Tibial nerve (tissue), 4 donors: ENCODE results near the gene ATP11A. TPM values are rescaled to one million over a fixed set of nuclear protein-coding genes. Genes with fewer than 3 reads are reported as not detected.

ENCODE experiments used
- DNase-seq, 2 donors: peaks; one replicate each; pipeline ENCODE4 v3.0.0-alpha.2; 2019; ENCODE audit warnings: low spot score in 2 of 2
- H3K27ac ChIP-seq, 4 donors: fragments of 200-600 bp; sonication (generic) in 3 of 4; one replicate each; pipeline ENCODE4 v1.5.1; 2017 to 2019; ENCODE audit warnings: mild to moderate bottlenecking in 1 of 4
- H3K27me3 ChIP-seq, 2 donors: fragments of 200-600 bp; sonication (generic) in 1 of 2; one replicate each; pipeline versions ENCODE4 v1.5.1 to v1.6.0; 2017 to 2019
- H3K36me3 ChIP-seq, 3 donors: fragments of 200-600 bp; sonication (generic); one replicate each; pipeline ENCODE4 v1.5.1; 2018 to 2019
- H3K4me1 ChIP-seq, 4 donors: fragments of 200-600 bp; sonication (generic) in 3 of 4; one replicate each; pipeline ENCODE4 v1.5.1; 2017 to 2019
- H3K4me3 ChIP-seq, 4 donors: fragments of 200-600 bp; sonication (generic) in 3 of 4; one replicate each; pipeline ENCODE4 v1.5.1; 2017 to 2019; ENCODE audit warnings: mild to moderate bottlenecking in 1 of 4, moderate library complexity in 1 of 4
- H3K9me3 ChIP-seq, 4 donors: fragments of 200-600 bp; sonication (generic) in 3 of 4; one replicate each; pipeline ENCODE4 v1.5.1; 2017 to 2019
- EP300 ChIP-seq, 2 donors: sonication (generic); formaldehyde crosslinking; IDR thresholded peaks; one replicate each; pipeline ENCODE4 v1.6.1; 2017; ENCODE audit warnings: antibody characterized with exemption in 2 of 2, mild to moderate bottlenecking in 1 of 2
- POLR2A ChIP-seq, 2 donors: fragments of 450-650 bp; IDR thresholded peaks; one replicate each; pipeline ENCODE4 v1.6.1; 2017; ENCODE audit warnings: antibody characterized with exemption in 2 of 2, mild to moderate bottlenecking in 2 of 2, moderate library complexity in 2 of 2
- WGBS, 2 donors: methylation state at CpG; one replicate each; pipeline ENCODE4 v1.1.5; 2018; 5-methylcytosine and 5-hydroxymethylcytosine counted together
- total RNA-seq, 4 donors: library from RNA; depleted of rRNA; stranded (reverse); fragments of >200 nt; gene quantifications; one replicate each; pipeline ENCODE4 v1.1.0, GENCODE V29; 2016
- TF ChIP-seq, protein P1 (sequence below), 5 experiments: fragments of 200-600 bp in 3 of 5; fragments of 450-650 bp in 2 of 5; sonication (generic) in 3 of 5; IDR thresholded peaks; one replicate each; pipeline ENCODE4 v1.5.1; 2016 to 2019; ENCODE audit warnings: antibody characterized with exemption in 5 of 5, mild to moderate bottlenecking in 3 of 5, moderate library complexity in 2 of 5

Gene ATP11A
- total RNA-seq, 4 donors from 2014 or later: 24.7 to 61.5 (median 35.0) TPM

DNA sequence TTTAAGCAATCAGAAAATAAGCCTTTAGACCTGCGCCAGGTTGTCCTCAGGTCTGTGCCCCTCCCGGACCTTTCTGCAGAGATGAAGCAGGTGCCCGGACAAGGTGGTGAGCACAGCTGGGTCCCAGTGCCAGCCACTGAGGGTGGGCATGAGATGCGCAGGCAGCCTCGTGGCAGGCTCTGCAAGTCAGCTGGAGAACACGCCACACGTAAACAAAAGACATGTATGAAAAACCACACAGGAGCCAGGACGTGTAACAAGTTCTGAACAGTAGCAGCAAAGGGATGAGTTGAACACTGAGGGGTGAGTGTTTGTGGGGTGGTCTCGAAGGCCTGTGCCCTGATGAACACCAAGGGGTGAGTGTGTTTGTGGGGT lies 210.4 kb downstream of the ATP11A start:
- H3K9me3 ChIP-seq: peaks cover 0 to 10% (median 0%) of the 10 kb centered on the region in 4 donors
- 88 to 89% methylated on average over 9 of the region's 9 CpGs for WGBS, 2 donors
- H3K27me3 ChIP-seq: peaks cover 0 to 54% of the 10 kb centered on the region in 2 donors
- no peak for DNase-seq
- TF ChIP-seq, protein P1, sequence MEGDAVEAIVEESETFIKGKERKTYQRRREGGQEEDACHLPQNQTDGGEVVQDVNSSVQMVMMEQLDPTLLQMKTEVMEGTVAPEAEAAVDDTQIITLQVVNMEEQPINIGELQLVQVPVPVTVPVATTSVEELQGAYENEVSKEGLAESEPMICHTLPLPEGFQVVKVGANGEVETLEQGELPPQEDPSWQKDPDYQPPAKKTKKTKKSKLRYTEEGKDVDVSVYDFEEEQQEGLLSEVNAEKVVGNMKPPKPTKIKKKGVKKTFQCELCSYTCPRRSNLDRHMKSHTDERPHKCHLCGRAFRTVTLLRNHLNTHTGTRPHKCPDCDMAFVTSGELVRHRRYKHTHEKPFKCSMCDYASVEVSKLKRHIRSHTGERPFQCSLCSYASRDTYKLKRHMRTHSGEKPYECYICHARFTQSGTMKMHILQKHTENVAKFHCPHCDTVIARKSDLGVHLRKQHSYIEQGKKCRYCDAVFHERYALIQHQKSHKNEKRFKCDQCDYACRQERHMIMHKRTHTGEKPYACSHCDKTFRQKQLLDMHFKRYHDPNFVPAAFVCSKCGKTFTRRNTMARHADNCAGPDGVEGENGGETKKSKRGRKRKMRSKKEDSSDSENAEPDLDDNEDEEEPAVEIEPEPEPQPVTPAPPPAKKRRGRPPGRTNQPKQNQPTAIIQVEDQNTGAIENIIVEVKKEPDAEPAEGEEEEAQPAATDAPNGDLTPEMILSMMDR (IDR thresholded peaks at IDR 0.05): no peak
- TF ChIP-seq EP300 (IDR thresholded peaks at IDR 0.05) (no peak), POLR2A (IDR thresholded peaks at IDR 0.05) (no peak)
- no peak overlapping the region for H3K27ac ChIP-seq
- H3K4me3 ChIP-seq: no peak overlapping the region
- H3K36me3 ChIP-seq: no peaks in the 10 kb centered on the region
- peaks cover 0 to 12% (median 3%) of the 10 kb centered on the region in 4 donors for H3K4me1 ChIP-seq

DNA sequence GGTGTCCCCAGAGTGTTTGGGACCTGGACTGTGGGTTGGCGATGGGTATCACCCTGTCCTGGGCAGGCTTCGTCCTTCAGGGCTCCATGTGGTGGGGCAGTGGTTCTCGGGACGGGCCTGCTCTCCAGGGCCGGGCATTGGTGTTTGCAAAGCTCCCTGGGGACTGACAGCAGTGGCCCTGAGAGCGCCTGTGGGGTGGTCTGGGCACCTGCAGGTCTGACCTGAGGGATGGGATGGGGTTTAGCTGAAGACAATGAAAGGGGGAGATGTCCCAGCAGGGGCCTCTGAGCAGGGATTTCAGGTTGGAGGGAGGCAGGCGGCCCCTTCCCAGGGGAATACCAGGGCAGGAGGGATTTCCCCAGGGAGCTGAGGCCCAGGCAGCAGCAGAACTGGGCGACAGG lies 210.9 kb downstream of the ATP11A start:
- H3K9me3 ChIP-seq: peaks cover 0 to 14% (median 0%) of the 10 kb centered on the region in 4 donors
- no peak for DNase-seq
- no peak overlapping the region for H3K27ac ChIP-seq
- TF ChIP-seq, protein P1 (IDR thresholded peaks at IDR 0.05): no peak
- TF ChIP-seq POLR2A (IDR thresholded peaks at IDR 0.05) (no peak), EP300 (IDR thresholded peaks at IDR 0.05) (no peak)
- peaks cover 0 to 8% (median 0%) of the 10 kb centered on the region in 4 donors for H3K4me1 ChIP-seq
- no peak overlapping the region for H3K4me3 ChIP-seq
- H3K36me3 ChIP-seq: no peaks in the 10 kb centered on the region
- WGBS, 2 donors: 85 to 97% methylated on average over 6 to 8 of the region's 8 CpGs
- peaks cover 0 to 50% of the 10 kb centered on the region in 2 donors for H3K27me3 ChIP-seq

DNA sequence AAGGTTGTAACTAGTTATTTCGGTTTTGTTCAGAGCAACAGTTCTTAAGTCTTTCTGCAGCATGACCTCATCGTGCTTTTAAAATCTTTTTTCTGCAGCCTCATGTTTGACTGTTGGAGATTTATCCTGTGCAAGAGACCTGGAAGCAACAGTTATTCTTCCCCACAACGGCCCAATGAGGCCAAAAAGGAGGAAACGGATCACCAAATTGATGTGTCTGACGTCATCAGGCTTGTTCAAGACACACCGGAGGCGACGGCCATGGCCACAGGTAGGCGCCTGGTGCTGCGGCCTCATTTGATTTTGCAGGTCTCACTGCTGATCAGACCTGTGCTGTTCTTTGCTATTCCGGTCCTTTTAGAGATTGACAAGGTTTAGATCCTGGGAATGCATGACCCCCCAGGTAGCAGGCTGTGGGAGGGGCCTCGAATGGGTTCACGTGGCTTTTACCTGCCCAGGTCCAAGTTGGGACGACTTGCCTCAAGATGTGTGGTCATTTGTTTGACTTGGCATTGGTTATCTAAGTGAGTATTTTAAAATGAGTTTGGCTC lies 212.3 kb downstream of the ATP11A start:
- DNase-seq: no peak
- WGBS, 2 donors: 60 to 62% methylated on average over 14 of the region's 14 CpGs
- H3K27ac ChIP-seq: no peak overlapping the region
- TF ChIP-seq EP300 (IDR thresholded peaks at IDR 0.05): no peak
- TF ChIP-seq, protein P1 (IDR thresholded peaks at IDR 0.05): no peak
- peaks cover 0 to 8% (median 0%) of the 10 kb centered on the region in 4 donors for H3K4me1 ChIP-seq
- H3K4me3 ChIP-seq: no peak overlapping the region
- no peaks in the 10 kb centered on the region for H3K36me3 ChIP-seq
- H3K9me3 ChIP-seq: peaks cover 0 to 14% (median 0%) of the 10 kb centered on the region in 4 donors
- H3K27me3 ChIP-seq: peaks cover 0 to 41% of the 10 kb centered on the region in 2 donors

- Histone ChIP-seq H3K9me3 (peaks cover 0 to 14% (median 0%) of the 10 kb centered on the region in 4 donors), H3K36me3 (no peaks in the 10 kb centered on the region), H3K27me3 (peaks cover 0 to 39% of the 10 kb centered on the region in 2 donors), H3K4me1 (peaks cover 0 to 8% (median 0%) of the 10 kb centered on the region in 4 donors), H3K27ac (no peak overlapping the region), H3K4me3 (no peak overlapping the region)
- no peak for DNase-seq
- no peak for TF ChIP-seq POLR2A (IDR thresholded peaks at IDR 0.05)
- no peak for TF ChIP-seq EP300 (IDR thresholded peaks at IDR 0.05)
- TF ChIP-seq, protein P1 (IDR thresholded peaks at IDR 0.05): no peak
- 43 to 57% methylated on average over 2 of the region's 2 CpGs for WGBS, 2 donors
These were observed 212.8 kb downstream of the ATP11A start for GRCh38 chr13:112902669-112903068.

DNA sequence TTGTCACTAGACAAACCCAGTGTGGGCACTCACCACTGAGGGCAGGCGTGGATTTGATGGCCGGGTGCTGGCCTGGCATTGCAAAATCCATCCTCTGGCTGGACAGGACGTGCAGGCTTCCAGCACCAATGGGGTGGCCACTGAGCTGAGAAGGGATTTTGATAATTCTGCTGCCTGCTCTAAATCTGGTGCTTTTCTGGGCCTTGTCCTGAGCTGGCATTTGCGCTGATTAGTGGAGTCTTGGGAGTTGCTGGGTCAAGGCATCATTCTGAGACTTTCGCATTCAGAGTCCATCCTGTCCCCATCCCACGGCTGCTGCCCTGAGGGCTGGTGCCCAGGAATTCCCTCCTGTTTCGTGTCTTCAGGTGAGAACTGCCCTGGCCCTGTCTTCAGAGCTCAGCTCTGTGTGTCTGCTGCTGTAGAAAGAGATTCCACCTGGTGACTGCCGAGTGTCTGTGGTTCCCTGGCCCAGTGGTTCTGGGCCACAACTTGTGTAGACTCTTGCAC lies 213.3 kb downstream of the ATP11A start:
- Histone ChIP-seq H3K4me1 (peaks cover 0 to 8% (median 0%) of the 10 kb centered on the region in 4 donors), H3K9me3 (peaks cover 0 to 14% (median 0%) of the 10 kb centered on the region in 4 donors), H3K4me3 (no peak overlapping the region), H3K27ac (no peak overlapping the region), H3K36me3 (no peaks in the 10 kb centered on the region), H3K27me3 (peaks cover 0 to 37% of the 10 kb centered on the region in 2 donors)
- WGBS, 2 donors: 86 to 90% methylated on average over 8 of the region's 8 CpGs
- no peak for TF ChIP-seq POLR2A (IDR thresholded peaks at IDR 0.05)
- no peak for DNase-seq
